AG09319 (cell line): Measurements from ENCODE around the gene LTBP4.

ENCODE experiments used
- DNase-seq: peaks from one replicate; pipeline ENCODE4 v3.0.0-alpha.2; 2010; ENCODE audit warnings: low read depth; ENCODE audit errors: extremely low read depth
- TF ChIP-seq, protein P1 (sequence below): IDR thresholded peaks from 2 replicates; pipeline ENCODE4 v1.5.1; 2011; ENCODE audit warnings: low read depth, mild to moderate bottlenecking, inconsistent platforms, low read length, moderate library complexity

The LTBP4 gene, protein sequence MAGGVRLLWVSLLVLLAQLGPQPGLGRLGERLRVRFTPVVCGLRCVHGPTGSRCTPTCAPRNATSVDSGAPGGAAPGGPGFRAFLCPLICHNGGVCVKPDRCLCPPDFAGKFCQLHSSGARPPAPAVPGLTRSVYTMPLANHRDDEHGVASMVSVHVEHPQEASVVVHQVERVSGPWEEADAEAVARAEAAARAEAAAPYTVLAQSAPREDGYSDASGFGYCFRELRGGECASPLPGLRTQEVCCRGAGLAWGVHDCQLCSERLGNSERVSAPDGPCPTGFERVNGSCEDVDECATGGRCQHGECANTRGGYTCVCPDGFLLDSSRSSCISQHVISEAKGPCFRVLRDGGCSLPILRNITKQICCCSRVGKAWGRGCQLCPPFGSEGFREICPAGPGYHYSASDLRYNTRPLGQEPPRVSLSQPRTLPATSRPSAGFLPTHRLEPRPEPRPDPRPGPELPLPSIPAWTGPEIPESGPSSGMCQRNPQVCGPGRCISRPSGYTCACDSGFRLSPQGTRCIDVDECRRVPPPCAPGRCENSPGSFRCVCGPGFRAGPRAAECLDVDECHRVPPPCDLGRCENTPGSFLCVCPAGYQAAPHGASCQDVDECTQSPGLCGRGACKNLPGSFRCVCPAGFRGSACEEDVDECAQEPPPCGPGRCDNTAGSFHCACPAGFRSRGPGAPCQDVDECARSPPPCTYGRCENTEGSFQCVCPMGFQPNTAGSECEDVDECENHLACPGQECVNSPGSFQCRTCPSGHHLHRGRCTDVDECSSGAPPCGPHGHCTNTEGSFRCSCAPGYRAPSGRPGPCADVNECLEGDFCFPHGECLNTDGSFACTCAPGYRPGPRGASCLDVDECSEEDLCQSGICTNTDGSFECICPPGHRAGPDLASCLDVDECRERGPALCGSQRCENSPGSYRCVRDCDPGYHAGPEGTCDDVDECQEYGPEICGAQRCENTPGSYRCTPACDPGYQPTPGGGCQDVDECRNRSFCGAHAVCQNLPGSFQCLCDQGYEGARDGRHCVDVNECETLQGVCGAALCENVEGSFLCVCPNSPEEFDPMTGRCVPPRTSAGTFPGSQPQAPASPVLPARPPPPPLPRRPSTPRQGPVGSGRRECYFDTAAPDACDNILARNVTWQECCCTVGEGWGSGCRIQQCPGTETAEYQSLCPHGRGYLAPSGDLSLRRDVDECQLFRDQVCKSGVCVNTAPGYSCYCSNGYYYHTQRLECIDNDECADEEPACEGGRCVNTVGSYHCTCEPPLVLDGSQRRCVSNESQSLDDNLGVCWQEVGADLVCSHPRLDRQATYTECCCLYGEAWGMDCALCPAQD (N-terminal part only)

DNA sequence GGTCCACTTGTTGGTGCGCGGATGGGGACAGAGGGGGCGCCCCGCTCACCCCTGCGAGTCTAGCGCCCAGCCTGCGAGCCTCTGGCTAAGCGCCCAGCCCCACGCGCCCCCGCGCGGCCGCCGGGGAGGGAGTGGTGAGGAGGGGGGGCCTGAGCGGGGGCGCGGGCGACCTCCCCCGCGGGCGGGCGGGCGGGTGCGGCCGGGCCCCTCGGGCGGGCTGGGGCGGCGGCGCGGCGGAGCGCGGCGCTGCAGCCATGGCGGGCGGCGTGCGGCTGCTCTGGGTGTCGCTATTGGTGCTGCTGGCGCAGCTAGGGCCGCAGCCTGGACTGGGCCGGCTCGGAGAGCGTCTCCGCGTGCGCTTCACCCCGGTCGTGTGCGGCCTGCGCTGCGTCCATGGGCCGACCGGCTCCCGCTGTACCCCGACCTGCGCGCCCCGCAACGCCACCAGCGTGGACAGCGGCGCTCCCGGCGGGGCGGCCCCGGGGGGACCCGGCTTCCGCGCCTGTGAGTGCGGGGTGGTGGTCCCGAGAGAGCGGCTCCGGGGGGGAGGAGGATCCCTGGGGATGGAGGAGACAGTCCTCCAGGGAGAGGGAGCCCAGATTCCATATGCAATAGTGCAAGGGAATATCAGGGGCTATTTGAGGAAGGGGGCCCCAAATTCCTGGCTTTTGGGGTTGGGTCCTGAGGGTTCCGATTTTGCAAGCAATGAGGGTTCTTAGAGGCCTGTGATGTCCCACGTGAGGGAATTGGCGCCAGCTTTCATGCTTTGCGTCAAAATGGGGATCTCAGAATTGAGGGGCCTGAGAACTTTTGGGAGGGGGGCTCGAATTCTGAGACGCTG, at the start of gene LTBP4:
TSS of gene LTBP4 (plus strand) at position 236 of the 841 bp plus-strand sequence. CDS start at position 255, 19 bp downstream.
- TF ChIP-seq, protein P1, sequence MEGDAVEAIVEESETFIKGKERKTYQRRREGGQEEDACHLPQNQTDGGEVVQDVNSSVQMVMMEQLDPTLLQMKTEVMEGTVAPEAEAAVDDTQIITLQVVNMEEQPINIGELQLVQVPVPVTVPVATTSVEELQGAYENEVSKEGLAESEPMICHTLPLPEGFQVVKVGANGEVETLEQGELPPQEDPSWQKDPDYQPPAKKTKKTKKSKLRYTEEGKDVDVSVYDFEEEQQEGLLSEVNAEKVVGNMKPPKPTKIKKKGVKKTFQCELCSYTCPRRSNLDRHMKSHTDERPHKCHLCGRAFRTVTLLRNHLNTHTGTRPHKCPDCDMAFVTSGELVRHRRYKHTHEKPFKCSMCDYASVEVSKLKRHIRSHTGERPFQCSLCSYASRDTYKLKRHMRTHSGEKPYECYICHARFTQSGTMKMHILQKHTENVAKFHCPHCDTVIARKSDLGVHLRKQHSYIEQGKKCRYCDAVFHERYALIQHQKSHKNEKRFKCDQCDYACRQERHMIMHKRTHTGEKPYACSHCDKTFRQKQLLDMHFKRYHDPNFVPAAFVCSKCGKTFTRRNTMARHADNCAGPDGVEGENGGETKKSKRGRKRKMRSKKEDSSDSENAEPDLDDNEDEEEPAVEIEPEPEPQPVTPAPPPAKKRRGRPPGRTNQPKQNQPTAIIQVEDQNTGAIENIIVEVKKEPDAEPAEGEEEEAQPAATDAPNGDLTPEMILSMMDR: no peak; the same call in 1 of the 2 replicates
- DNase-seq: no peak

DNA sequence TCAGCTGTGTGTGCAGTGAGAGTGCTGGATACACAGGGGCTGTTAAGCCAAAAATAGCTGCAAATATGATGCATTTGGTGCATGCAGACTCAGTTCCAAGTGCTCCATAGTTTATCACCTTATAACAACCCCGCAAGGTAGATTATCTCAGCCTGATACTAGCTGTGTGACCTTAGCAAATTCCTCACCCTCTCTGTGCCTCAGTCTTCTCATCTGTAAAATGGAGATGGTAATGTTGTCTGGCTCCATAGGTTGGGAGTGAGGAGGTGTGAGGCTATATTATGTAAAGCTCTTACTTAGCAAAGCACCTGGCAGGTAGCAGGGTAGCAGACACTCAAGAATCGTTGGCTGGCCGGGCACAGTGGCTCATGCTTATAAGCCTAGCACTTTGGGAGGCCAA, 48.3 kb upstream of the LTBP4 start:
- DNase-seq: no peak
- TF ChIP-seq, protein P1: no peak

DNA sequence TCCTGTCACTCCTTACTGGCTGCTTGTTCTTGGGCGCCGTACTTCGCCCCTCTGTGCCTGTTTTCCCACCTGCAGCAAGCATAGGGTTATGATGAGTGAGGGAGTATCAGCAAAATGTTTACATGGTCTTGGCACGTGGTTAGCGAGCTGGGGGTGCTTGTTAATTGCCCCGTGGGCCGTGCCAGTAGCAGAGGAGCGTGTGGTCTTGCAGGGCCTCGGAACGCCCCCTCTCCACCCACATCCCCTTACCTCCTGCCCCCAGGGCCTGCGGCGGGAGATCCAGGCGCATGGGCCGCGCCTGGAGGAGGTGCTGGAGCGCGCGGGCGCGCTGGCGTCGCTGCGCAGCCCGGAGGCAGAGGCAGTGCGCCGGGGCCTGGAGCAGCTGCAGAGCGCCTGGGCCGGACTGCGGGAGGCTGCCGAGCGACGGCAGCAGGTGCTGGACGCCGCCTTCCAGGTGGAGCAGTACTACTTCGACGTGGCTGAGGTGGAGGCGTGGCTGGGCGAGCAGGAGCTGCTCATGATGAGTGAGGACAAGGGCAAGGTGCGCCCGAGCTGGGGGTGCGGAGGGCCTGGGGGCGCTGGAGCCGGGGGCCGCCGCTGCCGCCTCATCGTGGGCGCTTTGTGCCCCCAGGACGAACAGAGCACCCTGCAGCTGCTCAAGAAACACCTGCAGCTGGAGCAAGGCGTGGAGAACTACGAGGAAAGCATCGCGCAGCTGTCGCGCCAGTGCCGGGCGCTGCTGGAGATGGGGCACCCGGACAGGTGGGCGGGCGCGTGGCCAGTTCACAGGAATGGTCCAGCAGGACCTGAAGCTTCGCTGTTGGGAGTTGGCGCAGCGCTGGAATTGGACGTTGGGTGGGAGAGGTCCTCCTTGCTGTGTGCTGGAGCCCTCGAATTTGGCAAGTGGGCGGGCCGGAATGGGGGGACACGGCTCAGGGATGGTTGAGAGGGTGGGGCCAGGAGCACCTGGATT, 47.0 kb upstream of the LTBP4 start:
- no peak for DNase-seq
- TF ChIP-seq, protein P1: no peak

DNA sequence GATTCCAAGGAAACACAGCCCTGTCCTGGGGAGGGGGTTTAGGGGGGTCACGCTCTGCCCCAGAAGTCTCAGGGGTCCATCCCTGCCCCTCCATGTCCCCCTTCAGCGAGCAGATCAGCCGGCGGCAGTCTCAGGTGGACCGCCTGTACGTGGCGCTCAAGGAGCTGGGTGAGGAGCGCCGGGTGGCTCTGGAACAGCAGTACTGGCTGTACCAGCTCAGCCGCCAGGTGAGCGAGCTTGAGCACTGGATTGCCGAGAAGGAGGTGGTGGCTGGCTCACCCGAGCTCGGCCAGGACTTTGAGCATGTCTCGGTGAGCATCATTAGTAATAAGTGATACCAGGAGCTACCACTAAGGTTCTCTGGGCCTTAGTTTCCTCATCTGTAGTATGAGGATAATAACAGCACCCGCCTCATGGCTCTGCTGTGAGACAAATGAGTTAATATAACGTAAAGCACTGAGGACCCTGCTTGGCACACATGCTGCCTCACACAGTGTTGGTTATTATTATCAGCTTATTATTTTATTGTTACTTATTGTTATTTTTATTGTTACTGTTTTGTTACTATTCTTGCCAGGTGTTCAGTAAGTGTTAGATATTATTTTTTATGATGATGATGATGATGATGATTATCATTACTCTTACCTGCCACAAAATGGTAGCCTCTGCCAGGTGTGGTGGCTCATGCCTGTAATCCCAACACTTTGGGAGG, 45.0 kb upstream of the LTBP4 start:
- DNase-seq: no peak
- TF ChIP-seq, protein P1: no peak

GRCh38 chr19:40556953-40557530, 44.1 kb upstream of the LTBP4 start:
- TF ChIP-seq, protein P1: no peak
- DNase-seq: no peak
